Astrocyte (in vitro differentiated cells and primary cell): Measurements from ENCODE around the gene RPL35A.

ENCODE experiments used
- EZH2 ChIP-seq: IDR thresholded peaks from 2 replicates; pipeline ENCODE4 v1.6.1; 2012; ENCODE audit warnings: mild to moderate bottlenecking, low read length, inconsistent platforms; ENCODE audit not compliant: insufficient read depth
- TF ChIP-seq, protein P1 (sequence below): IDR thresholded peaks from 2 replicates; pipeline ENCODE4 v1.5.1; 2011; ENCODE audit warnings: low read depth, mild to moderate bottlenecking, inconsistent platforms, low read length, moderate library complexity; ENCODE audit not compliant: insufficient read depth

DNA sequence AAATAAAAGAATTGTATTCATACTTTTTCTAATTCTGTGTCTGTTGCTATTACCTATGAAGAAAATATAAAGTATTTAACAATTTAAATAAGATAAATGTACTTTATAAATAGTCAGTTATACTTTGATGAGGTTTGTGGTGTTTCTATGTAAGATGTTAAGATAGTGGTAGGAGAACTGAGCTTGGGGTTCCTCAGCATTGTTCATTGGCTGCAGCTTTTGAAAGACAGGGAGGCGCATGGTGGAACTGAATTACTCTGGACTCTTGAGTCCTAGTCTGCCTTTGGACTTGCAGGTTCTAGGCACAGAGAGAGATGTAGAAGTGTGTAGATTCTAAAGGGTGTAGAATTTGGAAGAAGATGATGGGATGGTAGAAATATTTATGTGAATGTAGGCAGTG is 33.1 kb downstream of the RPL35A start:
- TF ChIP-seq, protein P1, sequence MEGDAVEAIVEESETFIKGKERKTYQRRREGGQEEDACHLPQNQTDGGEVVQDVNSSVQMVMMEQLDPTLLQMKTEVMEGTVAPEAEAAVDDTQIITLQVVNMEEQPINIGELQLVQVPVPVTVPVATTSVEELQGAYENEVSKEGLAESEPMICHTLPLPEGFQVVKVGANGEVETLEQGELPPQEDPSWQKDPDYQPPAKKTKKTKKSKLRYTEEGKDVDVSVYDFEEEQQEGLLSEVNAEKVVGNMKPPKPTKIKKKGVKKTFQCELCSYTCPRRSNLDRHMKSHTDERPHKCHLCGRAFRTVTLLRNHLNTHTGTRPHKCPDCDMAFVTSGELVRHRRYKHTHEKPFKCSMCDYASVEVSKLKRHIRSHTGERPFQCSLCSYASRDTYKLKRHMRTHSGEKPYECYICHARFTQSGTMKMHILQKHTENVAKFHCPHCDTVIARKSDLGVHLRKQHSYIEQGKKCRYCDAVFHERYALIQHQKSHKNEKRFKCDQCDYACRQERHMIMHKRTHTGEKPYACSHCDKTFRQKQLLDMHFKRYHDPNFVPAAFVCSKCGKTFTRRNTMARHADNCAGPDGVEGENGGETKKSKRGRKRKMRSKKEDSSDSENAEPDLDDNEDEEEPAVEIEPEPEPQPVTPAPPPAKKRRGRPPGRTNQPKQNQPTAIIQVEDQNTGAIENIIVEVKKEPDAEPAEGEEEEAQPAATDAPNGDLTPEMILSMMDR = no peak
- TF ChIP-seq EZH2 = no peak
